Erythroblast (primary cell): ENCODE results near the gene VEGFD.

Experiments used
- DNase-seq, 2 experiments: peaks; one replicate each; lab custom pipeline; 2025; lab: John Stamatoyannopoulos, UW
- GATA1 ChIP-seq: IDR thresholded peaks from 2 replicates; pipeline ENCODE4 v1.6.1; 2011; ENCODE audit warnings: low read depth, mild to moderate bottlenecking, control low read depth, low read length, moderate library complexity
- POLR2A ChIP-seq: IDR thresholded peaks from 2 replicates; pipeline ENCODE4 v1.6.1; 2011; ENCODE audit warnings: mild to moderate bottlenecking, low read length

Gene VEGFD, protein sequence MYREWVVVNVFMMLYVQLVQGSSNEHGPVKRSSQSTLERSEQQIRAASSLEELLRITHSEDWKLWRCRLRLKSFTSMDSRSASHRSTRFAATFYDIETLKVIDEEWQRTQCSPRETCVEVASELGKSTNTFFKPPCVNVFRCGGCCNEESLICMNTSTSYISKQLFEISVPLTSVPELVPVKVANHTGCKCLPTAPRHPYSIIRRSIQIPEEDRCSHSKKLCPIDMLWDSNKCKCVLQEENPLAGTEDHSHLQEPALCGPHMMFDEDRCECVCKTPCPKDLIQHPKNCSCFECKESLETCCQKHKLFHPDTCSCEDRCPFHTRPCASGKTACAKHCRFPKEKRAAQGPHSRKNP

DNA sequence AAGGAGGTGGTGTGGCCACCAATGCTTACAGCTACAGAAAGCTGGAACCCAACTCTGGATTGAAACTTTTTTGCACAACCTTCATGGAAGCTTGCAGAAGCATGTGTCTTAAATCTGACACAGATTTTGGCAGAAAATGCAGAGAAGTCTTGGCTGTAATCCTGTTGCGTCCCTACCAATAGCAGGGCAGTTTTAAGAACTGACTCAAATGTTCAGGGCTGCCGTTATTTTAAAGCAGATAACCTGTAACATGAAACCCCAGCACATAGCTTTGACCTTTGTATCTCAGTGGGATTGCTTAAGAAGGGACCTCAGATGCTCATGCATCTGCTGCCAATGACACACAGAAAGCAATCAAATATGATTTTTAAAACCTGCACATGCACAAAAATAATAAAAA lies at the start of gene VEGFD:
TSS of gene VEGFD (minus strand) at position 110 of the 400 bp plus-strand sequence. CDS start 467 bp downstream, outside the sequence.
- no peak for TF ChIP-seq GATA1
- no peak for TF ChIP-seq POLR2A
- no peak for DNase-seq

DNA sequence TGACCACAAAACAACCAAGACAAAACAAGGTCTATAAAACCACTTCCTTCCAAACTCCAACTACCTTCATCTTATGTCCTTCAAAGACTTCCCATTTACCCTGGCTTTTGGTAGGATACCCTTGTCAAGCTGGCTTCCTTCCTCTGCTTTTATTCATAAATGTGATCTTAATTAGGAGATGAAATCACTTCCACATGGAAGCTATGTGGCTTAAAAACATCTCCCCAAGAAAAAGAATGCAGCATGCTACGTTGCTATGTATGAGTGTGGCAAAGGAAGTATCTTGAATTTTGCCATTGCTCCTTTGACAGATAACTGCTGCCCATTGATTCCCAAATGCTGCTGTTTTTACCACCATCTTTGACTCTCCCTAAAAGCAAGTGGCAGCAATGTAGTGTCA lies 46.4 kb upstream of the VEGFD start:
- TF ChIP-seq GATA1 (no peak), POLR2A (no peak)
- DNase-seq = no peak

DNA sequence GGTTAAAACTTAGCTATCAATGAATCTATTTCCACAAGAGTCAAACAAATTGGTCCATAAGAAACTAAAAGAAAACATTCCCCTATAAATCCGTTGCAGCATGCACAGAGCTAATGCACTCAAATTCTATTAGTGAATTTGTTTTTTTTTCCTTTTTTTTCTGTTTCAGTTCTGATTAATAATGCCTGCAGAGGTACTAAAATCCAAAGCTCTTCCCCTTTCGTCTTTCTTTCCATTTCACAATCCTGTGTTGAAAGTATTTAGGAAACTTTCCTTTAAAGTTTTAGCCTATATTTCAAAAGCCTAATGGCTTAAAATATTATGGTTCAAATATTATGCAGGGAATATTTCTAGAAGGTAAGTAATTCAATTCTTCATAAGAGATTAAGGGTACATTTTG lies 45.9 kb upstream of the VEGFD start:
- no peak for DNase-seq
- no peak for TF ChIP-seq GATA1
- no peak for TF ChIP-seq POLR2A

DNA sequence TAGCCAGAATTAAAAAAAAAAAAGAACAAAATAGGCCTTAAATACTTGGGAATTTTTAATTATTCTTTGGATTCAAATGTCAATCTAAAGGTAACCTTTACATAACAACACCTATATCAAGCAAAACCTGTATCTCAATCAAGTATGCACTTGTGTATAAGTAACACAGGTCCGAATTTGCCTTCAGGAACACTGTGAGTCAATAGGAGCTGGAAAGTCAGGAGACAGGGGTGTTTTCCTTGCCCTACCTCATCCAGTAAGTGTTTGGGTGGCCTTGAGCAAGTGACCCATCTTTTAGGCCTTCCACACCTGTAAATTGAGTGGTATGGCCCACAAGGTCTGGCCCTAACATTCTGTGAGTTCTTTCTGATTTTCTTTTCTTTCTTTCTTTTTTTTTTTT lies 40.8 kb upstream of the VEGFD start:
- no peak for DNase-seq
- TF ChIP-seq POLR2A (no peak), GATA1 (no peak)

DNA sequence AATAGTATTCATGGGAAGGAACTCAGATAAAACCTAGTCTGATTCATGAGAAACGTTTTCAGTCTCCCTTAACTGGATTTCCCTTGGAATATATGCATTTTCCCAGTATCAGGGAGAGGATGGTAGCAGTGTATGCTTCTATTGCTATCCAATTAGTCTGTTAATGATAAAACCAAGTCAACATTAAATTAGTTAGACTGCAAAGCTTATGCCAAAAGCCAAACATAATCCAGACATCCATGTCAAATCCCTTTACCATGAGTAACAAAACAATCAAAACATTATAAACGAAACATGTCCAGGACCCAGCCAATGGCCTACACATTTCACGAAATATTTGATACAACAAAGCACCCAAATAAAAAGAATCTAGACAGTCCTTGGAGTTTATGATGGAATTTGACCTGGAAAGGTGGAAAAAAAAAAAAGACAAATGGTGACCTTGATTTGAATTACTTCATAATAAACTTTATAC lies 34.5 kb upstream of the VEGFD start:
- TF ChIP-seq GATA1 (no peak), POLR2A (no peak)
- DNase-seq = no peak

DNA sequence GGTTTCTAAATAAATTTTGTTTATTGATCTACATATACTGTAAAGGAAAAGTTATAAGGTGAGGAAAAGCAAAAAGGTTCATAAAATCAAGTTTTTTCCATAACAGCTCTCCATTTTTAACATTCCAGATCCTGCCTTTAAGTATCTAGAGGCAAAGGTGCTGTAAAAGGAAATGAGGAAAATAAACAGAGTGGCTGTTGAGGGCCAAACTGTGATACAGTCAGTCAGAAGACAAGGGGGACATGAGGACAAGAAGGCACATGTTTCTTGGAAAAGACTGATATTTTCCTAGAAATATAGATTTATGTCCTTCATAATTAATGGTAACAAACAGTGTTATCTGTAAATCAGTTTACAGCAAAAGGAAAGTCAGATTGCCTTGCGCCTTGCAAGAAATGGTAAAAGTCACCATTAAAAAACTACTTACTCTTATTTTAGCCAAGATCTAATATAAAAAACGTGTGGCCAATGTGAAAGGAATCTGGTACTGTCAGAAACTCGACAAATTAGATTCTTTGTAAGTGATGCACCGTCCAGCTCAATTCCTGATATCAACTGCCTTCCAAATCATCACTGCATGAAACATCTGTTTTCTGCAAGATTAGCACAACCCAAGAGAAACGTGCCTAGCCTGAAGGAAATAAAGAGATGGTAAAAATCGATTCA lies 34.0 kb upstream of the VEGFD start:
- TF ChIP-seq POLR2A (no peak), GATA1 (no peak)
- DNase-seq = no peak

DNA sequence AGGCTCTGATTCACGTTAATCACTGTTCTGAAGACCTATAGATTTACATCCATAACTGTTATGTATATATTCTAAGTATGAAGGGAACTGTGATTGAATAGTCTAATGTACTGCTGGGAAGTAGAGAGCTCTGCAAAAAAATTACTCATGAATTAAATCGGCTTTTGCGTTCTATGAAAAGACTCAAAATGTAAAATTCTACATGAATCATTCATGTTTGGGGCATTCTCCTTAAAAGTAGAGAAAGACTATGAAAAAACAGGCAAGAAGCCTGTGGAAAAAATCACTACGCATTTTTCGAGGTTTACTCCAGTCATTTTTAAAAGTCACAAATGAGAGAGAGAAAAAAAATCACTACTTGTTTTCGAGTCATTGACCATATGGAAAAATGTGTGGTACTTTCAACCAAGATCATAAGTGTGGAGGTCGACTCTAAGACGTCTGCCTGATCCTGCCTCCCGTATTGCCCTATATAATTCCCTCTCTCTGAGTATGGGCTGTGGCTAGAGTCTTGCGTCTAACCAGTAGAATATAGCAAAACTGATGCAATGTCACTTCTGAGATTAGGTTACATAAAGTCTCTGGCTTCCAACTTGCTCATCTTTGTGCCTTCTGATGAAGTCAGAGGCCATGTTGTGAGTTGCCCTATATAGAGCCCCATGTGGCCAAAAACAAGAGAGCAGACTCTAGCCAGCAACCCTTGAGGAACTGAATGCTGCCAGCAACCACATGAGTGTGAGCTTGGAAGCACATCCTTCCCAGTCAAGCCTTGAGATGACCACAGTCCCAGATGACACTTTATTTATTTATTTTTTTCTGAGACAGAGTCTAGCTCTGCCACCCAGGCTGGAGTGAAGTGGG lies 32.1 kb upstream of the VEGFD start:
- no peak for DNase-seq
- no peak for TF ChIP-seq GATA1

DNA sequence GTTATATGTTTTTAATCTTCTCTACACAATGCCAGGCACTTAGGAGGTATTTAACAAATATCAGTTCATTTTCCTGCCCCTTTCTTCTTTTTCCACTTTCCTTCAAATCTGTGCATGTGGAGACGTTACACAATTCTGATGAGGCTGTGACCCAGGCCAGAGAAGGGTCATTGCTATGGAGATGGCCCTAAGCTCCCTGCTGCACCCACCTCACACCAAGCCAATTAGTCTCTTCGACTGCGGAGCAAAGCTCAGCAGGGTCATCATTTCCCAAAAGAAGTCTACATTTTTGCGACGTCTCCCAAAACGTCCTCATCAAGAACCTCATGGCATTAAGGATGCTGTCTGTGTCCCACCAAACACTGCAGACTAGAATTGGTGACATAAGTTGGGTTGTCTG lies 28.9 kb upstream of the VEGFD start:
- no peak for DNase-seq

DNA sequence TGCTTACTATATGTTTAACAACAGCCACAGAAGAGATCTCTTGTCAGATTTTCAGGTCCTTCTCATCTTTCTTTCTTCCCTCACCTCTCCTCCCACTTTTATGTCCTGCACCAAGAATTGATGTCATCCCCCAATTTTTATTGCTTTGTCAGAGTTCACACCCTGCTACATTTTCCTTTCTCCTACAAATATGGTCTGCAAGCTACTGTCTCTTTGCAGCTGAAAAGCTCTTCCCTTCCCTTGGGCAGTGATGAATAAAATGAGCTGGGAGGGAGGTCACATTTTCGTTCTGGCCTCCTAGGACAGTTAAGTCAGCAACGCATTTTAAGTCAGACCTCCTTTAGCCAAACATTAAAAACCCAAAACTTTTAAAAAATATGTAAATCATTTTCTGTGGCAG lies 26.7 kb upstream of the VEGFD start:
- TF ChIP-seq GATA1 (no peak), POLR2A (no peak)
- DNase-seq = no peak

More for the DNA sequence above, 28.9 kb upstream of the VEGFD start:
- TF ChIP-seq GATA1 = no peak
- no peak for TF ChIP-seq POLR2A

DNA sequence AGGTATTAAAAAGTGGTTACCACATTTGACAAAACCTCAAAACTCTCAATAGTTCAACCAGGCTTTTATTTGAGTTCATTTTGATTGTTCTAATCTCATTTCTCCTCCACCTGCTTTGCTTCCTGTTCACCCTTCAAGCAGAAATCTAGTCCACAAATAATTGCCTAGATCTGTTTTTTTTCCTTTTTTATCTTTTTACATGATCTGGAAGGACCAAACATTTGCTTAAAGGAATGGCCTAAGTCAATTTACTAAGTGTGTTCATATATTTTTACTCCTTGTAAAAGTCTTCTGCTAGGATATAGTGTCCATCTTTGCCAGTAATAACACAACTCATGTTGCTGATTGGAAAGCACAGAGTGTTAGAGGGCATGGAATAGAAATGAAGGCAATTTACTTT lies 26.2 kb upstream of the VEGFD start:
- no peak for DNase-seq
- TF ChIP-seq POLR2A (no peak), GATA1 (no peak)

DNA sequence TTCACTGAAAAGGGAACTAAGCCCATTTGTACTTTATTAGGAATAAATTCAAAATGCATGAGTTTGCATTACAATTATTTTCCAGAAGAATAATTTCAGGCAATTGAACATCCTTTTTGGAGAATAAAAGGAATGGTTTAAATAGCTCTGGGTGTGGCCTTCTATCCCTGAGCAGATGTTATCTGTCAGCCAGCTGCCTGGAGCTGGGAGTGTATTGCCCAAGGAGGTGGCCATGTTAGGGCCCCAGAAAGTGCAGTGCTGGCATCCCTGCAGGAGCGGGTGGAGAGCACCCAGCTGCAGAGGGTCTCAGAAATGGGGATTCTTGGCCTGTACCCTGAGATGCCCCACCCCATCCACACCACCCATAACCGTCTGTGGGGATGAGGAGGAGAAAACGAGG lies 21.6 kb upstream of the VEGFD start:
- no peak for TF ChIP-seq POLR2A
- no peak for TF ChIP-seq GATA1
- no peak for DNase-seq

DNA sequence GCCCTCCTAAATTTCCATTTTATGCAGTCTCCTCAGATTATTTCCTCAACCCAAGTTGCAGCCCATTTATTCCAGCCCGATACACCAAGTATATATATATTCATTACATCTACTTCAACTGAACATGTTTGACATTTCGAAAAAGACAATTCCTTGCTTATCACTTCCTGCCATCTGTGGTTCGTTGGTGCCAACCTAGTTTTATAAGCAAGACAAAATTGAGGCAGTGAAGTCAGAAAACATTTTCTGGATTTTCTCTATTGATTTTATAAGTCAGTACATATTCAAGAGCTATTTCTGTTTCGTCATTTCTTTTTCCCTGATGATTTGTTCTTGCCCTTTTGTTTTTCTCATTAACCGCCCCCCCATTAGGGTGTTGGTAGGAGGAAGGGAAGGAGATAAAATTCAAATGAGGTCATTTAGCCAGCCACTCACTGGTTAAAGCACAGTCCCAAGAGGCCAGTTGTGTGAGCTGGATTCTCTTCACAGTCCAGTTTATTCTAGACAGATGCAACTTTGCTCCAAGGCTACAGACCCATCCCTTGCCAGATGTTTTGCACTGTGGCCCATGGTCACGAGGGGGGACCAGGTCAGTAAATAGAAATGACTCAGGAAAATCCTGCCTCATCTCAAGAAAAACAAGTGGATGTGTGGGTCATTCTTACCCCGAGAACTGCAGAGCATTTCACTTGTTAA lies 20.3 kb upstream of the VEGFD start:
- DNase-seq = peak; percentile 46 to 50
- no peak for TF ChIP-seq GATA1
- TF ChIP-seq POLR2A = no peak

DNA sequence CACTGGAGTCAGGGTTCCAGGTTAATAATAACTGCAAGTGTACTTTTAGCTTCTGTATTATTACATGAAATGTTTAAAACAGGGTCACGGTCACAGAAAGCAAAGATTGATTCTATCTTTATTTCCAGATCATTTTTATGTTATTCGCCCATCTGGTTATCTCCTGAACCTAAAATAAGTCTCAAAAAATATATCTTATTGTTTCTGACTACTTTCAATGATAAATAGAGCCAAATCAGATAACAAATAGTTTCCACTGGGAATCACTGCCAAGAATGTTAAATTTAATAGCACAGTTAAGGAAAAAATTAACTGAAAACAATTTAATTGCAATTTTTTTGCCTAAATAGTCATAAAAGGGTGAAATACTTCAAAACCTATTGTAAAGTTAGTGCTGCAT lies 17.2 kb upstream of the VEGFD start:
- TF ChIP-seq POLR2A (no peak), GATA1 (no peak)
- no peak for DNase-seq
